Astrocyte (in vitro differentiated cells and primary cell): Measurements from ENCODE around the gene TMIGD3.

Experiments used
- EZH2 ChIP-seq: IDR thresholded peaks from 2 replicates; pipeline ENCODE4 v1.6.1; 2012; ENCODE audit warnings: mild to moderate bottlenecking, low read length, inconsistent platforms; ENCODE audit not compliant: insufficient read depth
- TF ChIP-seq, protein P1 (sequence below): IDR thresholded peaks from 2 replicates; pipeline ENCODE4 v1.5.1; 2011; ENCODE audit warnings: low read depth, mild to moderate bottlenecking, inconsistent platforms, low read length, moderate library complexity; ENCODE audit not compliant: insufficient read depth

DNA sequence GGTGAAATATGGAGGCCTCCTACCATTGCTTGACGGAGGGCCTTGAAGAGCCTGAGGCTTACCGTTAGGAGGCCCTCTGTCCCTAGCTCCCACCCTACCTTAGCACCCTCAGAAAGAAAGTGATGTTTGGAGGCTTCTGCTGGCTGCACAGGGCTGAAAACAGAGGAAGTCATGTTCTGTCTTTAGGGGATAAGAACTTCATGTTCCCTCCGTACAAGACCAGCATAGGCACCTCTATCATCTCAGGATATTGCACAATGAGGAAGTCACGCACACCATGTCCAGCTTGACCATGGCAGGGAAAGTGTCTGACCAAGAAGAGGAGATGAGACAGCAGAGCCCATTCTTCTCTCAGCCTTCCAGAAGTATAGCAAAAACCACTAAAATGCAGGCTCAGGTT lies 13.8 kb downstream of the TMIGD3 start:
- TF ChIP-seq, protein P1, sequence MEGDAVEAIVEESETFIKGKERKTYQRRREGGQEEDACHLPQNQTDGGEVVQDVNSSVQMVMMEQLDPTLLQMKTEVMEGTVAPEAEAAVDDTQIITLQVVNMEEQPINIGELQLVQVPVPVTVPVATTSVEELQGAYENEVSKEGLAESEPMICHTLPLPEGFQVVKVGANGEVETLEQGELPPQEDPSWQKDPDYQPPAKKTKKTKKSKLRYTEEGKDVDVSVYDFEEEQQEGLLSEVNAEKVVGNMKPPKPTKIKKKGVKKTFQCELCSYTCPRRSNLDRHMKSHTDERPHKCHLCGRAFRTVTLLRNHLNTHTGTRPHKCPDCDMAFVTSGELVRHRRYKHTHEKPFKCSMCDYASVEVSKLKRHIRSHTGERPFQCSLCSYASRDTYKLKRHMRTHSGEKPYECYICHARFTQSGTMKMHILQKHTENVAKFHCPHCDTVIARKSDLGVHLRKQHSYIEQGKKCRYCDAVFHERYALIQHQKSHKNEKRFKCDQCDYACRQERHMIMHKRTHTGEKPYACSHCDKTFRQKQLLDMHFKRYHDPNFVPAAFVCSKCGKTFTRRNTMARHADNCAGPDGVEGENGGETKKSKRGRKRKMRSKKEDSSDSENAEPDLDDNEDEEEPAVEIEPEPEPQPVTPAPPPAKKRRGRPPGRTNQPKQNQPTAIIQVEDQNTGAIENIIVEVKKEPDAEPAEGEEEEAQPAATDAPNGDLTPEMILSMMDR: no peak
- no peak for TF ChIP-seq EZH2
